ENCODE results near the gene CFAP74. TPM values are rescaled to one million over a fixed set of nuclear protein-coding genes. Genes with fewer than 3 reads are reported as not detected.

Gene CFAP74
- total and polyA plus RNA-seq, 2 of the 13 experiments (the other 11 are each of a cell fraction or from before 2014, with no cell fraction given) = 0.27 to 0.62 TPM

DNA sequence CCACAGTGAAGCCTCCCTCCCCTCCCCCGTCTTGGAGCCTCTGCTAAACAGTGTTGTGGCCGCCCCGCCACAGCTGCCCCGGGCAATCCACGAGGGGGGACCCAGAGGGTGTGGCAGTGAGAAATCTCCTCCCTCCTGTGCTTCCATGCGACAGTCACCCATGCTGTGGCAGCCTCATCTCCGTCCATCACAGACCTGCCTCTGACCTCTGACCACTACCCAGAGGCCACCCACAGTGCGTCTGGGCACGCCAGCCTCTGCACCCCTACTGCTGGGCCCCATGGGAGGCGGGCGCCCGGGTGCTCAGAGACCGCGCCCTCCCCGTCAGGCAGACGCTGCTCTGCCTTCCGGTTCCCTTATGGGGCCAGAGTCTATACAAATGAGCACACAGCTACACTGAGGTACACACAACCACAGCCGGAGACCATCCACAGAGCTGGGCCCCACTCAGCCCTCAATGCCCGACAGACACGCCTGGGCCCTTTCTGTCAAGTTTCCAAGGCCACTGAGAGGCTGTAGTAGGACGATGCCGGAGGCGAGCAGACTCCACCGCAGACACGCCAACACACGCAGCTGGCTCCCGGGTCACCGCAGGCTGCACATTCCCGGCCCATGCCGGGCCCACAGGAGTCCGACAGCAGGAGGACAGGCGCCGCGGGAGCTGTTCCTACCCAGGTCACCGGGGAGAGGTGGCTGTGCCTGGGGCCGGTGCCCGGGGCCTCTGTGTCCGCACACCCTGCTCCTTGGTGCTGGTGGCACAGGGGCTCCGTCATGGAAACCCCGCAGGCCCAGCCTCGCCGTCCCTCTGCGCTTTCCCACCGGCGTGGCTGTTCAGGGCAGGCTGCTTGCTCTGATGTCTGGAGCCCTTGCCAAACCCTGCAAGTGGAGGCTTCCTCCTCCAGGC, 60.6 kb downstream of the CFAP74 start (continued):
- peak; percentile 42; the same call in 1 of the 2 replicates for TF ChIP-seq HIVEP1 (CRISPR knock-in tag; IDR thresholded peaks at IDR 0.05)
- no peak for TF ChIP-seq SMAD1 (CRISPR knock-in tag; IDR thresholded peaks at IDR 0.05; ENCODE audit: borderline replicate concordance, low read depth)
- 0 out of 2 replicates have a peak, but pooled peaks have one; percentile 45 for TF ChIP-seq ZBTB3 (CRISPR knock-in tag; IDR thresholded peaks at IDR 0.05; ENCODE audit: borderline replicate concordance, low read depth)
- no peak; the same call in 1 of the 2 replicates for TF ChIP-seq ISX (CRISPR knock-in tag; conservative IDR thresholded peaks at IDR 0.05)
- TF ChIP-seq ZNF660 (CRISPR knock-in tag; IDR thresholded peaks at IDR 0.05; ENCODE audit: borderline replicate concordance, low read depth) = no peak
- TF ChIP-seq, protein P1, sequence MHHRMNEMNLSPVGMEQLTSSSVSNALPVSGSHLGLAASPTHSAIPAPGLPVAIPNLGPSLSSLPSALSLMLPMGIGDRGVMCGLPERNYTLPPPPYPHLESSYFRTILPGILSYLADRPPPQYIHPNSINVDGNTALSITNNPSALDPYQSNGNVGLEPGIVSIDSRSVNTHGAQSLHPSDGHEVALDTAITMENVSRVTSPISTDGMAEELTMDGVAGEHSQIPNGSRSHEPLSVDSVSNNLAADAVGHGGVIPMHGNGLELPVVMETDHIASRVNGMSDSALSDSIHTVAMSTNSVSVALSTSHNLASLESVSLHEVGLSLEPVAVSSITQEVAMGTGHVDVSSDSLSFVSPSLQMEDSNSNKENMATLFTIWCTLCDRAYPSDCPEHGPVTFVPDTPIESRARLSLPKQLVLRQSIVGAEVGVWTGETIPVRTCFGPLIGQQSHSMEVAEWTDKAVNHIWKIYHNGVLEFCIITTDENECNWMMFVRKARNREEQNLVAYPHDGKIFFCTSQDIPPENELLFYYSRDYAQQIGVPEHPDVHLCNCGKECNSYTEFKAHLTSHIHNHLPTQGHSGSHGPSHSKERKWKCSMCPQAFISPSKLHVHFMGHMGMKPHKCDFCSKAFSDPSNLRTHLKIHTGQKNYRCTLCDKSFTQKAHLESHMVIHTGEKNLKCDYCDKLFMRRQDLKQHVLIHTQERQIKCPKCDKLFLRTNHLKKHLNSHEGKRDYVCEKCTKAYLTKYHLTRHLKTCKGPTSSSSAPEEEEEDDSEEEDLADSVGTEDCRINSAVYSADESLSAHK (CRISPR knock-in tag; IDR thresholded peaks at IDR 0.05; ENCODE audit: borderline replicate concordance) = no peak
- peak; percentile 94 for TF ChIP-seq SAP130 (CRISPR knock-in tag; IDR thresholded peaks at IDR 0.05; ENCODE audit: low read depth)
- TF ChIP-seq KLF12 (CRISPR knock-in tag; IDR thresholded peaks at IDR 0.05; ENCODE audit: borderline replicate concordance) = peak; percentile 91
- no peak for TF ChIP-seq MBD4 (IDR thresholded peaks at IDR 0.05; ENCODE audit: borderline replicate concordance, low read length)
- TF ChIP-seq NCOA1 (CRISPR knock-in tag; IDR thresholded peaks at IDR 0.05) = no peak
- no peak for TF ChIP-seq ZNF780A (CRISPR knock-in tag; IDR thresholded peaks at IDR 0.05)
- TF ChIP-seq ZNF350 (CRISPR knock-in tag; IDR thresholded peaks at IDR 0.05; ENCODE audit: borderline replicate concordance, low read depth) = peak; percentile 86
- peak; percentile 15 for TF ChIP-seq DBP (CRISPR knock-in tag; IDR thresholded peaks at IDR 0.05; ENCODE audit: not compliant biosample characterization)
- TF ChIP-seq, protein P2, sequence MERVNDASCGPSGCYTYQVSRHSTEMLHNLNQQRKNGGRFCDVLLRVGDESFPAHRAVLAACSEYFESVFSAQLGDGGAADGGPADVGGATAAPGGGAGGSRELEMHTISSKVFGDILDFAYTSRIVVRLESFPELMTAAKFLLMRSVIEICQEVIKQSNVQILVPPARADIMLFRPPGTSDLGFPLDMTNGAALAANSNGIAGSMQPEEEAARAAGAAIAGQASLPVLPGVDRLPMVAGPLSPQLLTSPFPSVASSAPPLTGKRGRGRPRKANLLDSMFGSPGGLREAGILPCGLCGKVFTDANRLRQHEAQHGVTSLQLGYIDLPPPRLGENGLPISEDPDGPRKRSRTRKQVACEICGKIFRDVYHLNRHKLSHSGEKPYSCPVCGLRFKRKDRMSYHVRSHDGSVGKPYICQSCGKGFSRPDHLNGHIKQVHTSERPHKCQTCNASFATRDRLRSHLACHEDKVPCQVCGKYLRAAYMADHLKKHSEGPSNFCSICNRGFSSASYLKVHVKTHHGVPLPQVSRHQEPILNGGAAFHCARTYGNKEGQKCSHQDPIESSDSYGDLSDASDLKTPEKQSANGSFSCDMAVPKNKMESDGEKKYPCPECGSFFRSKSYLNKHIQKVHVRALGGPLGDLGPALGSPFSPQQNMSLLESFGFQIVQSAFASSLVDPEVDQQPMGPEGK (CRISPR knock-in tag; IDR thresholded peaks at IDR 0.05) = peak; percentile 93
- TF ChIP-seq SALL2 (CRISPR knock-in tag; IDR thresholded peaks at IDR 0.05) = peak; percentile 69; the same call in 1 of the 2 replicates
- TF ChIP-seq DNMT1 (CRISPR knock-in tag; IDR thresholded peaks at IDR 0.05) = no peak; the same call in 1 of the 2 replicates
- TF ChIP-seq TRIM24 (CRISPR knock-in tag; IDR thresholded peaks at IDR 0.05) = no peak
- TF ChIP-seq ZNF225 (CRISPR knock-in tag; IDR thresholded peaks at IDR 0.05) = no peak
- no peak for TF ChIP-seq GABPA (IDR thresholded peaks at IDR 0.05; ENCODE audit: low read depth, low read length)
- peak; percentile 86 for TF ChIP-seq GABPA (CRISPR knock-in tag; IDR thresholded peaks at IDR 0.05; ENCODE audit: low read depth)
- TF ChIP-seq KLF16 (CRISPR knock-in tag; IDR thresholded peaks at IDR 0.05) = peak in 1 of 2 experiments; percentile 28; a peak in 2 of 4 replicates
- no peak for TF ChIP-seq ZNF703 (CRISPR knock-in tag; IDR thresholded peaks at IDR 0.05; ENCODE audit: borderline replicate concordance)
- no peak for TF ChIP-seq TCF7 (IDR thresholded peaks at IDR 0.05; ENCODE audit: low read depth)
- TF ChIP-seq ZBTB7A (CRISPR knock-in tag; IDR thresholded peaks at IDR 0.05) = peak; percentile 86; the same call in 1 of the 2 replicates

Data from HepG2 (cell line).